ENCODE data around the gene NTN1. TPM values are rescaled to one million over a fixed set of nuclear protein-coding genes. Genes with fewer than 3 reads are reported as not detected.

The NTN1 gene
- total RNA-seq, 1 experiment from 2014 or later, result 14.5 TPM

DNA sequence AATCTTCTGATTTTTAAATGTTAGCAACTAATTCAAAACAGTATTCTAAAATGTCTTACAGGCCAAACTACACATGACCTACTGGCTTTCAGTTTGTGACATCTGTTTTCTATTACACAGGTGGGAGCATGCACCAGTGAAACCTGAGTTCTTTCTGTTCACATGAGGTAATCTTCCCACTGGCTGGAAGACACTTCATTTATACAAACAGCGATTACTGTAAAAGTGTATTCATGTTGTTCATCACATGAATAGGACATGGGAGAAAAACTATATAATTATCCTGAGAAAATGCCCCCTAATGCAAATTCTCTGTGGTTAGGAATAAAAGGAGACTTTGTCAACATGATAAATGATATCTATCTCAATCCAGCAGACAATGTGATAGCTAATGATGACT is 44.7 kb upstream of the NTN1 start:
- H3K27ac ChIP-seq (ENCODE audit: low read length), result no peak overlapping the region
- no peak overlapping the region for H3K4me3 ChIP-seq (ENCODE audit: low read depth in 2 of 2, low read length in 2 of 2)
- ATAC-seq (no peak), DNase-seq (ENCODE audit: low read depth, low spot score) (no peak)
- in situ Hi-C loops (cut with HindIII; ENCODE audit: low pct_unique_long_range_greater_than_20kb, low sequenced_read_pairs), result no loop called here
- ChIA-PET POLR2A (no interaction called here), CTCF (interaction anchor here (0.6 kb wide), 1 partner anchor 578 kb away, joined by 9 read pairs; no protein-coding TSS in a partner anchor)
- no peaks in the 10 kb centered on the region for H3K9me3 ChIP-seq (ENCODE audit: control insufficient read depth, insufficient read depth, low read depth, low read length)
- no TSS peak for BruUV-seq (replicated peaks)
- no peaks in the 10 kb centered on the region for H3K4me1 ChIP-seq (ENCODE audit: control insufficient read depth, insufficient read depth, low read length)
- H3K27me3 ChIP-seq (ENCODE audit: control insufficient read depth, insufficient read depth, low read length), result no peaks in the 10 kb centered on the region
- H3K36me3 ChIP-seq (ENCODE audit: control insufficient read depth, insufficient read depth, low read length), result no peaks in the 10 kb centered on the region
- TF ChIP-seq POLR2AphosphoS5 (IDR thresholded peaks at IDR 0.05; ENCODE audit: low read depth, low read length), result no peak
- no peak for TF ChIP-seq SIN3A (IDR thresholded peaks at IDR 0.05; ENCODE audit: borderline replicate concordance, insufficient read depth, low read depth, low read length)
- TF ChIP-seq, protein P1, sequence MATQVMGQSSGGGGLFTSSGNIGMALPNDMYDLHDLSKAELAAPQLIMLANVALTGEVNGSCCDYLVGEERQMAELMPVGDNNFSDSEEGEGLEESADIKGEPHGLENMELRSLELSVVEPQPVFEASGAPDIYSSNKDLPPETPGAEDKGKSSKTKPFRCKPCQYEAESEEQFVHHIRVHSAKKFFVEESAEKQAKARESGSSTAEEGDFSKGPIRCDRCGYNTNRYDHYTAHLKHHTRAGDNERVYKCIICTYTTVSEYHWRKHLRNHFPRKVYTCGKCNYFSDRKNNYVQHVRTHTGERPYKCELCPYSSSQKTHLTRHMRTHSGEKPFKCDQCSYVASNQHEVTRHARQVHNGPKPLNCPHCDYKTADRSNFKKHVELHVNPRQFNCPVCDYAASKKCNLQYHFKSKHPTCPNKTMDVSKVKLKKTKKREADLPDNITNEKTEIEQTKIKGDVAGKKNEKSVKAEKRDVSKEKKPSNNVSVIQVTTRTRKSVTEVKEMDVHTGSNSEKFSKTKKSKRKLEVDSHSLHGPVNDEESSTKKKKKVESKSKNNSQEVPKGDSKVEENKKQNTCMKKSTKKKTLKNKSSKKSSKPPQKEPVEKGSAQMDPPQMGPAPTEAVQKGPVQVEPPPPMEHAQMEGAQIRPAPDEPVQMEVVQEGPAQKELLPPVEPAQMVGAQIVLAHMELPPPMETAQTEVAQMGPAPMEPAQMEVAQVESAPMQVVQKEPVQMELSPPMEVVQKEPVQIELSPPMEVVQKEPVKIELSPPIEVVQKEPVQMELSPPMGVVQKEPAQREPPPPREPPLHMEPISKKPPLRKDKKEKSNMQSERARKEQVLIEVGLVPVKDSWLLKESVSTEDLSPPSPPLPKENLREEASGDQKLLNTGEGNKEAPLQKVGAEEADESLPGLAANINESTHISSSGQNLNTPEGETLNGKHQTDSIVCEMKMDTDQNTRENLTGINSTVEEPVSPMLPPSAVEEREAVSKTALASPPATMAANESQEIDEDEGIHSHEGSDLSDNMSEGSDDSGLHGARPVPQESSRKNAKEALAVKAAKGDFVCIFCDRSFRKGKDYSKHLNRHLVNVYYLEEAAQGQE (IDR thresholded peaks at IDR 0.05; ENCODE audit: insufficient read depth in 1 of 2, low read depth in 2 of 2, low read length in 1 of 2), result no peak
- TF ChIP-seq, protein P2, sequence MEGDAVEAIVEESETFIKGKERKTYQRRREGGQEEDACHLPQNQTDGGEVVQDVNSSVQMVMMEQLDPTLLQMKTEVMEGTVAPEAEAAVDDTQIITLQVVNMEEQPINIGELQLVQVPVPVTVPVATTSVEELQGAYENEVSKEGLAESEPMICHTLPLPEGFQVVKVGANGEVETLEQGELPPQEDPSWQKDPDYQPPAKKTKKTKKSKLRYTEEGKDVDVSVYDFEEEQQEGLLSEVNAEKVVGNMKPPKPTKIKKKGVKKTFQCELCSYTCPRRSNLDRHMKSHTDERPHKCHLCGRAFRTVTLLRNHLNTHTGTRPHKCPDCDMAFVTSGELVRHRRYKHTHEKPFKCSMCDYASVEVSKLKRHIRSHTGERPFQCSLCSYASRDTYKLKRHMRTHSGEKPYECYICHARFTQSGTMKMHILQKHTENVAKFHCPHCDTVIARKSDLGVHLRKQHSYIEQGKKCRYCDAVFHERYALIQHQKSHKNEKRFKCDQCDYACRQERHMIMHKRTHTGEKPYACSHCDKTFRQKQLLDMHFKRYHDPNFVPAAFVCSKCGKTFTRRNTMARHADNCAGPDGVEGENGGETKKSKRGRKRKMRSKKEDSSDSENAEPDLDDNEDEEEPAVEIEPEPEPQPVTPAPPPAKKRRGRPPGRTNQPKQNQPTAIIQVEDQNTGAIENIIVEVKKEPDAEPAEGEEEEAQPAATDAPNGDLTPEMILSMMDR (IDR thresholded peaks at IDR 0.05), result no peak
- no peak for TF ChIP-seq TCF7L2 (IDR thresholded peaks at IDR 0.05; ENCODE audit: low read depth, low read length)
- intact Hi-C loops (cut with micrococcal nuclease; ENCODE audit: unreplicated experiment), result no loop called here

DNA sequence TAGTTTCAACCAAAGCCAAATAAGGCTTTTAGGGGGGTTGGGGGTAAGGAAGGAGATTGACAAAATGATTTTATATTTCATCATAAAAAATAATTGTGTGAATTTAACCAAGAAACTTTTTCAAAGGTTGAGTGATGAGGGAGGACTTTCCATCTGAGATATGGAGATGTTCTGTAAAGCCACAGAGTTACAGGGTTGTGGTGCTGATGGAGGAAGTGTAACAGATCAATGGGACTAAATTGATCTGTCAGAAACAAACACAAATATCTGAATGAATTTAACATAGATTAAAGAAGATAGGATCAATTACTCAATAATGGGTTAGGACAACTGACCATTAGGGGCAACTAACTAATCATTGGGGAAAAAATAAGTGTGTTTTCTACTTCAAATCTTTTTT is 41.6 kb upstream of the NTN1 start:
- ATAC-seq (no peak), DNase-seq (ENCODE audit: low read depth, low spot score) (no peak)
- CTCF ChIA-PET, result no interaction called here
- POLR2A ChIA-PET, result no interaction called here
- Histone ChIP-seq H3K27me3 (ENCODE audit: control insufficient read depth, insufficient read depth, low read length) (no peaks in the 10 kb centered on the region), H3K4me1 (ENCODE audit: control insufficient read depth, insufficient read depth, low read length) (no peaks in the 10 kb centered on the region), H3K4me3 (ENCODE audit: low read depth in 2 of 2, low read length in 2 of 2) (no peak overlapping the region), H3K9me3 (ENCODE audit: control insufficient read depth, insufficient read depth, low read depth, low read length) (no peaks in the 10 kb centered on the region), H3K36me3 (ENCODE audit: control insufficient read depth, insufficient read depth, low read length) (no peaks in the 10 kb centered on the region), H3K27ac (ENCODE audit: low read length) (no peak overlapping the region)
- intact Hi-C loops (cut with micrococcal nuclease; ENCODE audit: unreplicated experiment), result no loop called here
- TF ChIP-seq, protein P2 (IDR thresholded peaks at IDR 0.05), result no peak
- TF ChIP-seq, protein P1 (IDR thresholded peaks at IDR 0.05; ENCODE audit: insufficient read depth in 1 of 2, low read depth in 2 of 2, low read length in 1 of 2), result no peak
- in situ Hi-C loops (cut with HindIII; ENCODE audit: low pct_unique_long_range_greater_than_20kb, low sequenced_read_pairs), result no loop called here
- no TSS peak for BruUV-seq (replicated peaks)
